ENCODE measurements around the gene TMIE.

GRCh38 chr3:46695962-46696894, 5.0 kb upstream of the TMIE start:
- TF ChIP-seq KLF16 (CRISPR knock-in tag; IDR thresholded peaks at IDR 0.05) (no peak), ZNF30 (CRISPR knock-in tag; IDR thresholded peaks at IDR 0.05) (no peak), BRF2 (CRISPR knock-in tag; IDR thresholded peaks at IDR 0.05) (no peak)
